A549 (cell line): Measurements from ENCODE around the gene DGKD.

Experiments
- CTCF ChIP-seq: fragments of >200 bp; sonication (Bioruptor Twin); formaldehyde crosslinking; IDR thresholded peaks from 3 replicates; pipeline ENCODE4 v1.5.1; 2016
- ELK1 ChIP-seq: fragments of 150-350 bp; IDR thresholded peaks from 2 replicates; pipeline ENCODE4 v1.6.1; 2014; ENCODE audit warnings: low read depth, mild to moderate bottlenecking, low read length
- KDM1A ChIP-seq: fragments of 200-600 bp; sonication (generic); IDR thresholded peaks from 2 replicates; pipeline ENCODE4 v1.6.1; 2016; ENCODE audit warnings: low read depth, mild to moderate bottlenecking
- MAFK ChIP-seq: fragments of 450-650 bp; IDR thresholded peaks from 2 replicates; pipeline ENCODE4 v1.6.1; 2014; ENCODE audit not compliant: partially characterized antibody
- PBX3 ChIP-seq: IDR thresholded peaks from 2 replicates; pipeline ENCODE4 v1.6.1; 2012
- POLR2A ChIP-seq: IDR thresholded peaks from 2 replicates; pipeline ENCODE4 v1.6.1; 2012; ENCODE audit warnings: mild to moderate bottlenecking, low read length
- TP53 ChIP-seq: fragments of 250-450 bp; sonication (Bioruptor Pico); IDR thresholded peaks from 2 replicates; pipeline ENCODE4 v1.5.0; 2021; ENCODE audit warnings: mild to moderate bottlenecking, moderate library complexity
- TF ChIP-seq, protein P1 (sequence below): fragments of 200-600 bp; sonication (generic); IDR thresholded peaks from 2 replicates; pipeline ENCODE4 v1.6.1; 2016; ENCODE audit warnings: antibody characterized with exemption, mild to moderate bottlenecking, moderate library complexity

DNA sequence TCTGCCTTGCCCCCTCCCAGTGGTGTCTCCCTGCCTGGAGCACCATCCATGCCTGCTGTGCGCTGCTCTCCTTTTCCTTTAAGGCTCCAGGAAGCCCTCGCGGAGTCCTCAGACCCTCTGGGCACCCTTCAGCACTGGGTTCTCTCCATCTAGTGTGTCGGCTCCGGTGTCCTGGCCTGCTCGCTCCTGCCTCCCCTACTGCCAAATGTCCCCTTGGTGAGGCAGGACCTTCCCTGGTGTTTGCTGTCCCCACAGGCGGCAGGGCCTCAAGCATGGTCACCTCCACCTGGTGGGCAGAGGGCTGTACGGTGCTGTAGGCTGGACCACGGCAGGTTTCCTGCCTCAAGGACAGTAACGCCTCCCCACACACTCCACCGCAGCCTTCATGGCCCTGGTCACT, 90.2 kb downstream of the DGKD start:
- TF ChIP-seq, protein P1, sequence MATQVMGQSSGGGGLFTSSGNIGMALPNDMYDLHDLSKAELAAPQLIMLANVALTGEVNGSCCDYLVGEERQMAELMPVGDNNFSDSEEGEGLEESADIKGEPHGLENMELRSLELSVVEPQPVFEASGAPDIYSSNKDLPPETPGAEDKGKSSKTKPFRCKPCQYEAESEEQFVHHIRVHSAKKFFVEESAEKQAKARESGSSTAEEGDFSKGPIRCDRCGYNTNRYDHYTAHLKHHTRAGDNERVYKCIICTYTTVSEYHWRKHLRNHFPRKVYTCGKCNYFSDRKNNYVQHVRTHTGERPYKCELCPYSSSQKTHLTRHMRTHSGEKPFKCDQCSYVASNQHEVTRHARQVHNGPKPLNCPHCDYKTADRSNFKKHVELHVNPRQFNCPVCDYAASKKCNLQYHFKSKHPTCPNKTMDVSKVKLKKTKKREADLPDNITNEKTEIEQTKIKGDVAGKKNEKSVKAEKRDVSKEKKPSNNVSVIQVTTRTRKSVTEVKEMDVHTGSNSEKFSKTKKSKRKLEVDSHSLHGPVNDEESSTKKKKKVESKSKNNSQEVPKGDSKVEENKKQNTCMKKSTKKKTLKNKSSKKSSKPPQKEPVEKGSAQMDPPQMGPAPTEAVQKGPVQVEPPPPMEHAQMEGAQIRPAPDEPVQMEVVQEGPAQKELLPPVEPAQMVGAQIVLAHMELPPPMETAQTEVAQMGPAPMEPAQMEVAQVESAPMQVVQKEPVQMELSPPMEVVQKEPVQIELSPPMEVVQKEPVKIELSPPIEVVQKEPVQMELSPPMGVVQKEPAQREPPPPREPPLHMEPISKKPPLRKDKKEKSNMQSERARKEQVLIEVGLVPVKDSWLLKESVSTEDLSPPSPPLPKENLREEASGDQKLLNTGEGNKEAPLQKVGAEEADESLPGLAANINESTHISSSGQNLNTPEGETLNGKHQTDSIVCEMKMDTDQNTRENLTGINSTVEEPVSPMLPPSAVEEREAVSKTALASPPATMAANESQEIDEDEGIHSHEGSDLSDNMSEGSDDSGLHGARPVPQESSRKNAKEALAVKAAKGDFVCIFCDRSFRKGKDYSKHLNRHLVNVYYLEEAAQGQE, result no peak
- TF ChIP-seq KDM1A, result no peak
- no peak for TF ChIP-seq PBX3
- TF ChIP-seq POLR2A, result no peak
- no peak for TF ChIP-seq TP53 (CRISPR knock-in tag)
- no peak for TF ChIP-seq CTCF
- no peak for TF ChIP-seq ELK1
- no peak for TF ChIP-seq MAFK
